Left renal pelvis (tissue), 4 donors: ENCODE measurements around the gene RHOH. TPM values are rescaled to one million over a fixed set of nuclear protein-coding genes. Genes with fewer than 3 reads are reported as not detected.
"Not testable (repeated sequence)": the region's sequence is repeated elsewhere in the genome, so short reads cannot be mapped to it uniquely, and the experiment has no call there.

Experiments
- DNase-seq, 4 donors: peaks; one replicate each; pipeline ENCODE4 v3.0.0-alpha.2; 2013; ENCODE audit warnings: low read depth in 4 of 4, low spot score in 3 of 4
- polyA plus RNA-seq, 4 donors: library from polyadenylated mRNA; unstranded; fragments of 120-200 nt; gene quantifications; one replicate each; pipeline ENCODE4 v1.2.1, GENCODE V29; 2013; ENCODE audit not compliant: insufficient read length in 4 of 4

RHOH gene
- polyA plus RNA-seq, 4 donors: 0.67 to 1.0 (median 0.85) TPM

DNA sequence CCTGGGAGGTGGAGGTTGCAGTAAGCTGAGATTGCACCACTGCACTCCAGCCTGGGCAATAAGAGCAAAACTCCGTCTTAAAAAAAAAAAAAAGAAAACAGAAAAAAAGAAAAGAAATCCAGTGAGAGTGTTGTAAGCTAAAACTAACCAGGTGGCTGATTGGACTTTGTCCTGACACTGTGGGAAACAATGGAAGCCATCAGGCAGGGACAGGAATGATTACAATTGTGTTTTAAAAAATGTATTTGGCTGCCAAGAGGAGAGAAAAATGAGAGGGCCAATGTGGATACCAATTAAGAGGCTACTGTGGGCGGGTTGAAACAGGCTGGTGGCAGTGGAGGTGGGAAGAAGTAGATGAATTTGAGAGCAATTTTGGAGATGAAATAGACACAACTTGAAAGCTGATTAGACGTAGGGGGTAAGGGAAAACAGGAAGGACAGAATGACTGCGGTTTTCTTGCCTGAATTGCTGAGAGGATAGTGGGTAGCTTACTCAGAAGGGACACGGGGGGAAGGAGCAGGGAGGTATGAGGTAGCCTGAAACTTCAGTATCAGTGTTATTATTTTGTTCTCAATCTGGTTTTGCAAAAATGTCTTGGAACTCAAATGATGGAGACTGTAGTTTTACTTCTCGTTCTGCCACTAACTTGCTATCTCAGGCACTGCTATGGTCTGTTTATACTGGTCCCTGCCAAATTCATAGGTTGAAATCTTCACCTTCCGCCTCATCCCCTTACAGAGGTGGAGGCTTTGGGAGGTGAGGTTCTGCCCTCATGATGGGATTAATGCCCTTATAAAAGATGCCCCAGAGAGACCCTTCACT is 92.7 kb downstream of the RHOH start:
- DNase-seq: no peak

DNA sequence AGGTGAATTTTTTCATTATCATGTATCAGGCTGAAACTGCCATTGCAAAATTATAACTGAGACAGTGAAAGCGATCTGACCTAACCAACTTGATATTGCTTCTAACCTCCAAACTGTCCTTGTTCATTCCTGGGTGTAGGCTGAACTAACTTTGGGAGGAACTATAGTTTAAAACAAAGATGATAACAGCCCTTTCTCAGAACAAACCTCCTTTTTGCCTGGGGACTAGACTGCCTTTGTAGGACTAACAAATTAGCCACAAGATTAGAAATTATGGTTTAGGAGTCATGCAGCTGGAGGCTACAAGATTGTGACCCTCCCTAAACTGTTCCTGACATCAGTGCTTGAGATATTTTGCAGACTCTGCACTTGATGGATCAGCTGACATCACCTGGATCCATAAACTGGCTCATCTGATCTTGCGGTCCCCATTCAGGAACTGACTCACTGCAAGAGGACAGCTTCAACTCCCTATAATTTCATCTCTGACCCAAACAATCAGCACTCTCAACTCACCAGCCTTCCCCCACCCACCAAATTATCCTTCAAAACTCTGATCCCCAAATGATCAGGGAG is 93.9 kb downstream of the RHOH start:
- DNase-seq: not testable (repeated sequence)

DNA sequence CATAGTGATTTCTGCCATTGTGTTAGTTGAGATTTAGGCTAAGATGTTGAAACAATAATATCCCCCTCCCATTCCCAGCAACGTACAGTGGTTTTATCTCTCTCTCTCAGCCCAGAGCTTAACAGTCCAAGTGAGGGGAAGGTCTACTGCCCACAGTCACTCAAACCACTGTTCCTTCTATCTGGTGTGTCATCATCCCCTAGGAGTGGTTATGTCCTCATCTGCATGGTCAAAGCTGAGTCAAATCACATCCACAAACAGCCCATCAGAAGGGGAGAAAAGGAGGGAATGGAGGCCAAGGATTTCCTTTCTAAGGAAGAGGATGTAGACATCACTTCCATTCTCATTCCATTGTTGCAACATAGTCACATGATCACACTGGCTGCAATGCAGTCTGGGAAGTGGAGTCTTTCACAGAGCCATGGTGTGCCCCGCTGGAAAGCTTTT is 95.5 kb downstream of the RHOH start:
- no peak for DNase-seq

DNA sequence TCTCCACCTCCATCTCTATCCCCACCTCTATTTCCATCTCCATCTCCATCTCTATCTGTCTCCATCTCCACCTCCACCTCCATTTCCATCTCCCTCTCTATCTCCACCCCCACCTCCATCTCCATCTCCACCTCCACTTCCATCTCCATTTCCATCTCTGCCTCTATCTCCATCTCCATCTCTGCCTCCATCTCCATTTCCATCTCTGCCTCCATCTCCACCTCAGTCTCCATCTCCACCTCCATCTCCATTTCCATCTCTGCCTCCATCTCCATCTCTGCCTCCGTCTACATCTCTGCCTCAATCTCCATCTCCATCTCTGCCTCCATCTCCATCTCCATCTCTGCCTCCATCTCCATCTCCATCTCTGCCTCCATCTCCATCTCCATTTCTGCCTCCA is 97.5 kb downstream of the RHOH start:
- no peak for DNase-seq

DNA sequence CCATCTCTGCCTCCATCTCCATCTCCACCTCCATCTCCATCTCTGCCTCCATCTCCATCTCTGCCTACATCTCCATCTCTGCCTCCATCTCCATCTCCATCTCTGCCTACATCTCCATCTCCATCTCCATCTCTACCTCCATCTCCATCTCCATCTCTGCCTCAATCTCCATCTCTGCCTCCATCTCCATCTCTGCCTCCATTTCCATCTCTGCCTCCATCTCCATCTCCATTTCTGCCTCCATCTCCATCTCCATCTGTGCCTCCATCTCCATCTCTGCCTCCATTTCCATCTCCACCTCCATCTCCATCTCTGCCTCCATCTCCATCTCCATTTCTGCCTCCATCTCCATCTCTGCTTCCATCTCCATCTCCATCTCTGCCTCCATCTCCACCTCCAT is 98.2 kb downstream of the RHOH start:
- not testable (repeated sequence) for DNase-seq

DNA sequence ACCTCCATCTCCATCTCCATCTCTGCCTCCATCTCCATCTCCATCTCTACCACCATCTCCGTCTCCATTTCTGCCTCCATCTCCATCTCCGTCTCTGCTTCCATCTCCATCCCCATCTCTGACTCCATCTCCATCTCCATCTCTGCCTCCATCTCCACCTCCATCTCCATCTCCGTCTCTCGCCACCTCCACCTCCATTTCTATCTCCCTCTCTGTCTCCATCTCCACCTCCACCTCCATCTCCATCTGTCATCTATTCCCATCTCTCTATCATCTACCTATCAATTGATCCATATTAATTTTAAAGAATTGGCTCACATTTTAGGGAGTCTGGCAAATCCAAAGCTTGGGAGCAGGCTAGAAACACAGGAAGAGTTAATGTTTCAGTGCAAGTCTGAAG is 98.7 kb downstream of the RHOH start:
- no peak for DNase-seq

Other genes starting within 250 kb of the RHOH start
- gene PDS5A, start 219.1 kb upstream of the RHOH start, polyA plus RNA-seq: 10 to 100 TPM; 54.4 to 78.4 (median 70.3) TPM
- 10 to 100 TPM; 19.7 to 25.1 (median 23.2) TPM for gene N4BP2, start 140.2 kb upstream of the RHOH start, polyA plus RNA-seq
- gene CHRNA9, start 138.3 kb downstream of the RHOH start, polyA plus RNA-seq: 1 to 10 TPM in 2 of 4 donors, under 1 TPM in 2; 0.19 to 1.8 (median 1.3) TPM